Neuron (in vitro differentiated cells): ENCODE results near the gene LRRC4.

Source experiments
- H2AFZ ChIP-seq: one replicate; pipeline ENCODE4 v1.6.1; 2013; ENCODE audit warnings: low read depth, mild to moderate bottlenecking, inconsistent platforms, low read length, moderate library complexity
- H3K27me3 ChIP-seq: one replicate; pipeline ENCODE4 v1.6.1; 2013; ENCODE audit warnings: low read length; ENCODE audit not compliant: insufficient read depth
- H3K36me3 ChIP-seq: one replicate; pipeline ENCODE4 v1.6.1; 2013; ENCODE audit warnings: low read length; ENCODE audit not compliant: insufficient read depth
- H3K4me1 ChIP-seq: one replicate; pipeline ENCODE4 v1.6.1; 2013; ENCODE audit warnings: low read length; ENCODE audit not compliant: insufficient read depth
- H3K4me3 ChIP-seq: 2 replicates; pipeline ENCODE4 v1.5.1; 2013; ENCODE audit warnings: mild to moderate bottlenecking, low read length, moderate library complexity
- H3K9me3 ChIP-seq: one replicate; pipeline ENCODE4 v1.6.1; 2013; ENCODE audit warnings: low read length

Gene LRRC4

DNA sequence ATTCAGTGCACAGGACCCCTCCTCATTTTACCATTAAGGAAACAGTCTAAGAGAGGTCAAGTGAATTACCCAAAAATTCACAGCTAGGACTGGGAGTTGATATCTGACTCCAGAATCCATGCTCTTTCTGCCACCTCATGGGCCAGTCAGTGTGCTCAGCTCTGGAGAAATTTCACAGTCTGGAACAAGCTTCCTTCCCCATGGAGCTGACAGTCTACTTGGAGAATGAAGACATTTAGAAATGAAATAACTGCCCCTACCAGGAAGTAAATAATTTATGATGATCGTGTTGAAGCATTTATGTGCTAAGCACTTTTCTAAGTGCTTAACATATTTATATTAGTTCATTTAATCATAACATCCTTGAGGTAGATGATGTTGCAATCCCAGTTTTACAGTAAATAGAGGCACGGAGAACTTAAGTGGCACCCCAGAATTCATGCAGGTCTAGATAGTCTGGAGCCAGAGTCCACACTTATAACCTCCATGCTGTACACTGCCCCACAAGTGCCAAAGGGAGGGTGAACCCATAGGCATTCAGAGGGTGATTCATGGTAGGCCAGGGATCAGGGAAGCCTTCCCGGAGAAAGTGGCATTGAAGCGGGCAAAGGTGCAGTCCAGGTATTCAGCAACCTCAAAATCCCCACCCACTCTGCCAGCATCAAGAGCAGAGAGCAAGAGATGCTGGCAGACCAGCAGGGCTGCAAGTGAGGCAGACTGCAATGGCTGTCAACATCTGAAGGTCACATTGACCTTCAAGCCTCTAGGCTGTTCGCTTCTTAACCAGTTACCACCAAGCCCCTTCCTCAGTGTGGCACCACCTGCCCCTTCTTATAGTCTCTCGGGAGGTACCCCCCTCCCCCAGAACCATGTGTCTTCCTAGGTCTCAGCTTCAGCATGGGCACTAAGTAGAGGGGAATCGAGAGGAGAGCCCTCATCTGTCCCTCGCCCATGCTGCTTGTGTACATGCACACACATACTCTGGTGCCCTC, 38.4 kb upstream of the LRRC4 start:
- H2AFZ ChIP-seq = no peak overlapping the region
- no peak overlapping the region for H3K4me3 ChIP-seq
- H3K36me3 ChIP-seq = no peaks in the 10 kb centered on the region
- no peaks in the 10 kb centered on the region for H3K4me1 ChIP-seq
- H3K9me3 ChIP-seq = no peaks in the 10 kb centered on the region
- no peaks in the 10 kb centered on the region for H3K27me3 ChIP-seq

DNA sequence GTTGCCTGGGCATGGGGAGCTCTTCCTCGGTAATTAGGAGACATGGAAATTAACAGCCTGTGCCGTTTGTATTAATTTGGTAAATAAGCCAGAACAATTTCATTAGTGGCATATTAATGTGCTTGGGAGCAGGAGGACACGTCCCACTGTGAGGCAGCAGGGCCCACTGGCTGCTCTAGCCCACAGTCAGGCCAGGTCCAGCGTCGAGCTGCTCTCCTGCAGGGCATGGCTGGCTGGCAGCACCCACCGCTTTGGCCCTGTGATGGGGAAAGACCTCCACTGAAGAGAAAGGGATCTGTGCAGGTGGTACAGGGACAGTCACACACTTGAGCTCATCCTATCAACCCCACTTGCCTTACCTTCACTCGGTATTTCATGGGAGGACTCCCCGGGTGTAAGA, 37.5 kb upstream of the LRRC4 start:
- Histone ChIP-seq H3K4me1 (no peaks in the 10 kb centered on the region), H3K36me3 (no peaks in the 10 kb centered on the region), H3K9me3 (no peaks in the 10 kb centered on the region), H2AFZ (no peak overlapping the region), H3K27me3 (no peaks in the 10 kb centered on the region), H3K4me3 (no peak overlapping the region)

DNA sequence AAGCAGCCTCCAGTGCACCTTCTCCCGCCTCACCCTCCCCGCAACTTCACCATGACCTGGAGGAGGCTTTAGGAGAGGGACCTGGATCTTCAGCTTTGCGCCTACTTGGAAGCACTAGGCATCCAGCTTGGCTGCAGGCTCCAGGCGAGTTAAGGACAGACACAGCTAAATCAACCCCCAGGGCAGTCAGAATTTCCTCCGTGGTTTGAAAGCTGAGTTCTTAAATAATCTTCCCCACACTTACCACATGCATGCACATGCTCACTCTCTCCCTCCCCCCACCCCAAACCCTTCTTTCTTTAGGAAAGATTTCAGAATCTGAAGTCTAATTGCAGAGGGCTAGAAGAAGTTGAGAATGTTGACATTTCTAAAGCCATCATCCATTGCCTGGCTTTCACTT, 36.7 kb upstream of the LRRC4 start:
- Histone ChIP-seq H3K4me1 (no peaks in the 10 kb centered on the region), H3K4me3 (no peak overlapping the region), H3K9me3 (no peaks in the 10 kb centered on the region), H3K27me3 (no peaks in the 10 kb centered on the region), H3K36me3 (no peaks in the 10 kb centered on the region), H2AFZ (no peak overlapping the region)

DNA sequence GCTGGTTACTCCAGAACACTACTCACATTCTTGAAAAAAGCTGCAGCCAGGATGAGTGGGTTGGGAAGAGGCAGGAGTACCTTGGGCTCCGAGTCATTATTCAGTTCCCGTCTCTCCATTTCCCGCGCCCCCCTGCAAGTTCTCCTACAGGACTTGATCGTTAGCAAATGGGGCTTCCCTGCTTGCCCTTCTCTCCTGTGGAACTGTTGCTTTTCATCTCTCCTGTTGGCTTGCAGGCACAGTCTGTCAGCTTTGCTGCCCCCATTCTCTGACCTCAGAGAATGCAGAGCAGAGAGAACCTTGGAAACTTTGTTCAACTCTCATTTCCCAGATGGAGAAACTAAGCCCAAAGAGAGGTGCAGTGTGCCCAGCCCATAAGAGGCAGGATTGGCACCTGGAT, 35.6 kb upstream of the LRRC4 start:
- Histone ChIP-seq H3K4me3 (no peak overlapping the region), H2AFZ (no peak overlapping the region), H3K36me3 (no peaks in the 10 kb centered on the region), H3K9me3 (no peaks in the 10 kb centered on the region), H3K4me1 (peaks cover 5% of the 10 kb centered on the region), H3K27me3 (no peaks in the 10 kb centered on the region)

DNA sequence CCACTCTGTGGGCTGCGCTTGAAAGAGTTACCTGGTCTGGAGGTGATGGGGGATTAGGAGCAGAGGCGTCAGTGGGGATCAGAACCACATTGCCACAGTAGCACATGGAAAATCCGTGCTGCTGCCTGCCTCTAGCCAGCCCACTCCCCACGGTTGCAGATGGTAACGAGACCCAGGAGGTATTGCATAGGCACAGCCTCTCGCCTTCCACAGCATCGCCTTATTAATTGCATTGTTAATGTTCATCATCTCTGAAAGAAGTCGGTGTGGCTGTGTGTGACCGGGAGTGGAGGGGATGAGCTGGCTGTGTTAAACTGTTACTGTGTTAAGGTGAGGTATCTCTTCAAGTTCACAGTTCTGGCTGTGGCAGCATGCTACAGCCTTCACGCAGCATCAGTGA, 35.2 kb upstream of the LRRC4 start:
- H3K4me1 ChIP-seq = peaks cover 10% of the 10 kb centered on the region
- no peak overlapping the region for H3K4me3 ChIP-seq
- no peaks in the 10 kb centered on the region for H3K27me3 ChIP-seq
- H3K36me3 ChIP-seq = no peaks in the 10 kb centered on the region
- H2AFZ ChIP-seq = no peak overlapping the region
- no peaks in the 10 kb centered on the region for H3K9me3 ChIP-seq

DNA sequence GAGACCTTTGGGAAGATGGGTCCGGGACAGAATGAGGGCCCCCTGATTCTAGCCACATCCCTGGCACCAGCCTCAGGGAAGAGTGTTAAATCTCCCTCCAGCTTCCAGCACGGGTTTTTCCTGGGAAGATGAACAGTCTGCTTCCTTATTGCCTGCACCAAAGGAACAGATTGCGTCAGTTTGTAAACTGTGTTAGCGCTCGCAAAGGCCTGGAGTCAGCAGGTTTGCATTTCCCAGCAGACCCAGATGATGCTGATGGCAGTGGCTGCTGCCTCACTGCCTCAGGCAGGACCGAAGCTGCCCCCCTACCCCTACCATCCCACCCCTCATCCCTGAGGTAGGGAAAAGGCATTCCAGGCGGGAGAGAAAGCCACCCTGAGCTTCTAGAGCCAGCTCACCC, 34.6 kb upstream of the LRRC4 start:
- H2AFZ ChIP-seq = no peak overlapping the region

DNA sequence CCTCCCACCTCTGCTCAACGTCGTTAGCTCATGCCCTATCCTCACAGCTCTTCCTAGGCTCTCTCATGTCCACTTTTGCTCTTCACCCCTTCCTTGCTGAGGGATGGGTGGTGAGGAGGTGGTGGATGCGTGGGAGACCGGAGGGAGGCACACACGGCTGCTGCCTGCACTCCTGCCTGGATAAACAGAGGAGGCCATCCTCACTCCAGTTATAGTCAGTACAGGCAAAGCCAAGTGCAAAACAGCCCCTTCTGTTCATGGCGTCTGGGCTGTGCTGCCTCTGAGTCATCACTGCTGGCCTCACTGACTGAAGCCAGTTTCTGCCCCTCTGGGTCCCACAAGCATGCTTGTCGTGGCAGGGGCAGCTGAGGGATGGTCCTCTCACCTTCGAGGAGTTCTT, 31.9 kb upstream of the LRRC4 start:
- no peak overlapping the region for H3K4me3 ChIP-seq
- H3K27me3 ChIP-seq = no peaks in the 10 kb centered on the region
- no peak overlapping the region for H2AFZ ChIP-seq
- H3K9me3 ChIP-seq = no peaks in the 10 kb centered on the region
- peaks cover 31% of the 10 kb centered on the region for H3K4me1 ChIP-seq
- no peaks in the 10 kb centered on the region for H3K36me3 ChIP-seq

More for the DNA sequence above, 34.6 kb upstream of the LRRC4 start:
- Histone ChIP-seq H3K9me3 (no peaks in the 10 kb centered on the region), H3K36me3 (no peaks in the 10 kb centered on the region), H3K4me3 (no peak overlapping the region), H3K4me1 (peaks cover 13% of the 10 kb centered on the region), H3K27me3 (no peaks in the 10 kb centered on the region)

DNA sequence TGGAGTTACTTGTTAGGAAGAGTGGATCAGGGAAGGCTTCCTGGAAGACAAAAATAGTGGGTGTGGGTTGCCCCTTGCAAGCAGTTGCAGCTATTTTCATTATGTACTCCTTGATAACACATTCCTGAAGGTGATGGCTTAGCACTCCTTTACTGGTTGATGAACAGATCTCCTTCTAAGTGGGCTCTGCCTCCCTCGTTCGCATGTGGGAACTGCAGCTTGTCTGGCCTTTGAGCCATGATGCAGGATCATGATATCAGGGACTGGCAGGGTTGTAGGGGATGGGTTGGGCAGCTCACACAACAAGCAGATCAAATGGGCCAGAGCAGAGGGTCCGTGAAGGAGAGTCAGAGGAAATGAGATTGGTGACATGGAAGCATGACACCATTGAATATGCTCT, 28.8 kb upstream of the LRRC4 start:
- H3K36me3 ChIP-seq = no peaks in the 10 kb centered on the region
- no peaks in the 10 kb centered on the region for H3K9me3 ChIP-seq
- H3K4me3 ChIP-seq = no peak overlapping the region
- no peak overlapping the region for H2AFZ ChIP-seq
- H3K4me1 ChIP-seq = peaks cover 34% of the 10 kb centered on the region
- no peaks in the 10 kb centered on the region for H3K27me3 ChIP-seq

DNA sequence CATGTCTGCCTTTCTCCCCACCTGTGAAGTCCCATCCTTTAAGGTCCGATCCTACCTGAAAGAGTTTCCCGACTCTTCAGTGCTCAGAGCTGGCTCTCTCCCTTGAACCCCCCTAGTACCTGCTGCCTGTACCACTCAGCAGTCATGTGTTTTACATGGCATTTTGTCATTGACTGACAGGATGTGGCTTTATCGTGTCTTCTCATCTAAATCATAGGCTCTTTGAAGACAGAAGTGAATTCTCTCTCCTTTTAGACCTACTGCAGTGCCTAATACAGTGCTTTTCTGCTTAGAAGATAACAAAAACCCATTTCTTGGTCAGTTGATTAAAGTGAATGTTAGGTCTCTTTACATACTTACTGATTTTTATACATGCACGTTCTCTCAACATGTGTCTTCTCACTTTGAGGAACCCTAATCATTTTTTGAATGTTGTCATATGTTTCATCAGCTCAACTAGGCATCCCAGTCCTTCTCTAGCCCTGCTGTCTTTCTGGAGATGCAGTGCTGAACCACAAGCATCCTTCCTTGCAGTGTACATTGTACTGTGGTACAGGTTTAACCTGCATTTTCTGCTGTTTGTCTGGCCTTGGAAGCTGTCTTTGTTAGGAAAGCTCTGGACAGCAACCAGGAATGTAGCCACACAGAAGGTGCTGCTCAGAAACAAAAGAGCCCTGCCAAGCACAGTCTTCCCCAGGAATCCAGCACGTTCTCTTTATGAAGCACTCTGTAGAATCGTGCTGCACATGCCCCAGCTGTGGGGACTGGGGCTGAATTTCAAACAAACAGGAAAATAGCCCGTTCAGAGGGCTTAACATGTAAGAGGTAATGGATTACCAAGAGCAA, 28.1 kb upstream of the LRRC4 start:
- Histone ChIP-seq H3K9me3 (no peaks in the 10 kb centered on the region), H3K27me3 (no peaks in the 10 kb centered on the region), H3K4me1 (peaks cover 34% of the 10 kb centered on the region), H2AFZ (no peak overlapping the region), H3K36me3 (no peaks in the 10 kb centered on the region), H3K4me3 (no peak overlapping the region)

DNA sequence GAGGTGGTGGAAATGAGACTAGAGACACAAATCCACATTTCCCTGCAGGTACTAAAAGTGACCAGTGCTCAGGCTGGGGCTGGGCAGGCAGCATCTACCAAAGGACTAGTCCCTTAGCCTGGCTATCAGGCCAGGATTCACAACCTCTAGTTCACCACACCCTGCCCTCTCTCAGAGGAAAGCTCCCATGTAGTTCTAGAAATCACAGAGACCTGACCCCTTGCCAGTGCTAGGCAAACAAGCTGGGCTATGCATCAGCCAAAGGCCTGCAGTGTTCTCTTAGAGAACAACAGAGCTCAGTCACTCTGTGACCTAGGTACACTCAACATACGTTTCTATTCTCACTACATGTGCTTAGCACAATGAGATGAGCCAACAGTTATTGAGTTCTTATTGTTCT, 26.7 kb upstream of the LRRC4 start:
- H3K27me3 ChIP-seq = no peaks in the 10 kb centered on the region
- H3K4me3 ChIP-seq = no peak overlapping the region
- H3K4me1 ChIP-seq = peaks cover 34% of the 10 kb centered on the region
- no peak overlapping the region for H2AFZ ChIP-seq
- no peaks in the 10 kb centered on the region for H3K9me3 ChIP-seq
- H3K36me3 ChIP-seq = no peaks in the 10 kb centered on the region

DNA sequence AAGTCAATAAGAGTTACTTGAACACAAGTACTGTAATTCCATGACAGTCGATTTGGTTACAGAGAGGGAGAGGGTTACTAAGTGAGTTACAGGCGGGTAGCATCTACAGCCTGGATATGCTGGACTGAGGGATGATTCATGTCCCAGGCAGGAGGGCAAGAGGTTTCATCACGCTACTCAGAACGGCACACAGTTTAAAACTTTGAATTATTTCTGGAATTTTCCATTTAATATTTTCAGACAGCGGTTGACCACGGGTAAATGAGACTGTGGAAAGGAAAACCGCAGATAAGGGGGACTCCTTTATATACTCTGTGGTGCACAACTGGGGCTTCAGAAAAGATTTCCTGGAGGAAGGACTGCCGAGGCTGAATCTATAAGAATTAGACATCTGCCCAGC, 25.7 kb upstream of the LRRC4 start:
- Histone ChIP-seq H3K36me3 (no peaks in the 10 kb centered on the region), H3K4me3 (no peak overlapping the region), H2AFZ (no peak overlapping the region), H3K27me3 (no peaks in the 10 kb centered on the region), H3K9me3 (no peaks in the 10 kb centered on the region), H3K4me1 (peaks cover 29% of the 10 kb centered on the region)

DNA sequence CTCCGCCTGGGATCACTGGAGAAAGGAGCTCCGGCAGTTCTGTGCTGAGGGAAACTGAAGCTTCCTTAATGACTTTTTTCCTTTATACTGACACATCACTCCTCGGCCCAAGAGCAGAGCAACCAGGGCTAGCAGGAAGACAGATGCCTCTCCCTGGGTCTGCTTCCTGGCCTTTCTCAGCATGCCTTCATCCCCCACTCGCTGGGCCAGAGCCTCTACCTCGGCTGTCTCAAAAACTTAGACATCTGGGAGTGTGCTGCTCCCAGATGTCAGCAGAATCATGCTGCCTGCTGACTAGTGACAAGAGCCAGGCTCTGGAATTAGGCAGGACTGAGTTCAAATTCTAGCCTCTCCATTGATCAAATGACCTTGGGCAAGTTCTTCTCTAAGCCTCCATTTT, 24.4 kb upstream of the LRRC4 start:
- H3K27me3 ChIP-seq = no peaks in the 10 kb centered on the region
- H3K4me1 ChIP-seq = peaks cover 21% of the 10 kb centered on the region
- H3K4me3 ChIP-seq = no peak overlapping the region
- no peaks in the 10 kb centered on the region for H3K36me3 ChIP-seq
- no peak overlapping the region for H2AFZ ChIP-seq
- H3K9me3 ChIP-seq = no peaks in the 10 kb centered on the region

DNA sequence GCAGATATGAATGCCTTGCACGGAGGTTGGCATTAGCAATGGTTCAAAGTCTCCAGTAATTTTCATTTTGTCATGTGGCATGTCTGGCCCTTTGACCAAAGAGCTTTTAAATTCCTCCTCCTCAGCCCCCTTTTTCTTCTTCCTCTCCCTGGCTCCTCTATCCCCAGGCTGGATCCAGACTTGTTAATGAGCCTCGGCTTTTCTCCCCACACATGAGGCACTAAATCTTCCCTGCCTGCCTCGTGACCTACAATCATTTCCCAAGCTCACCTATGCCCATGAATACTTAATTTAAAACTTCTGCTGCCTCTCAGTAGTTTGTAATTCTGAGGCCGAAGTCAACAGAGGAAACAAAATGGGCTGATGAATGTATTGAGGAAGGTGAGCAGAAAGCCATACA, 23.3 kb upstream of the LRRC4 start:
- no peaks in the 10 kb centered on the region for H3K27me3 ChIP-seq
- H3K4me1 ChIP-seq = peaks cover 11% of the 10 kb centered on the region
- no peaks in the 10 kb centered on the region for H3K9me3 ChIP-seq
- H2AFZ ChIP-seq = no peak overlapping the region
- H3K4me3 ChIP-seq = no peak overlapping the region
- H3K36me3 ChIP-seq = no peaks in the 10 kb centered on the region
